Activated effector memory CD4-positive, alpha-beta T cell treated with Interleukin-2 at 50 U/mL for 16 hours (primary cell): ENCODE measurements around the gene SESTD1.

Experiments
- DNase-seq: peaks from one replicate; pipeline ENCODE4 v3.0.0-alpha.2; 2020

SESTD1 gene

GRCh38 chr2:179179719-179180118 lies 84.9 kb downstream of the SESTD1 start:
- no peak for DNase-seq

- DNase-seq, result no peak
Observed at GRCh38 chr2:179177694-179178093, 86.9 kb downstream of the SESTD1 start.

GRCh38 chr2:179174240-179174639 lies 90.4 kb downstream of the SESTD1 start:
- no peak for DNase-seq

- no peak for DNase-seq
Observed at GRCh38 chr2:179172894-179173293, 91.7 kb downstream of the SESTD1 start.

GRCh38 chr2:179171371-179171770 lies 93.3 kb downstream of the SESTD1 start:
- no peak for DNase-seq

- DNase-seq, result no peak
Observed at GRCh38 chr2:179170901-179171300, 93.7 kb downstream of the SESTD1 start.

GRCh38 chr2:179165356-179166000 lies 99.2 kb downstream of the SESTD1 start:
- DNase-seq, result no peak

- no peak for DNase-seq
Observed at GRCh38 chr2:179141206-179141605, 123.4 kb downstream of the SESTD1 start.

- no peak for DNase-seq
Observed at GRCh38 chr2:179140571-179140970, 124.1 kb downstream of the SESTD1 start.

- no peak for DNase-seq
Observed at GRCh38 chr2:179139506-179139905, 125.1 kb downstream of the SESTD1 start.

- no peak for DNase-seq
Observed at GRCh38 chr2:179137200-179137759, 127.4 kb downstream of the SESTD1 start.

- DNase-seq, result no peak
Observed at GRCh38 chr2:179133016-179133415, 131.6 kb downstream of the SESTD1 start.

- no peak for DNase-seq
Observed at GRCh38 chr2:179132076-179132475, 132.6 kb downstream of the SESTD1 start.

- no peak for DNase-seq
Observed at GRCh38 chr2:179130560-179130959, 134.1 kb downstream of the SESTD1 start.

- DNase-seq, result no peak
Observed at GRCh38 chr2:179129574-179130238, 134.9 kb downstream of the SESTD1 start.

GRCh38 chr2:179125404-179125803 lies 139.2 kb downstream of the SESTD1 start:
- DNase-seq, result no peak

GRCh38 chr2:179124282-179124681 lies 140.3 kb downstream of the SESTD1 start:
- DNase-seq, result no peak

- DNase-seq, result no peak
Observed at GRCh38 chr2:179123272-179123662, 141.4 kb downstream of the SESTD1 start.

- no peak for DNase-seq
Observed at GRCh38 chr2:179107737-179108136, 156.9 kb downstream of the SESTD1 start.

- DNase-seq, result no peak
Observed at GRCh38 chr2:179106676-179107428, 157.8 kb downstream of the SESTD1 start.

- DNase-seq, result no peak
Observed at GRCh38 chr2:179106342-179106675, 158.3 kb downstream of the SESTD1 start.

- DNase-seq, result no peak
Observed at GRCh38 chr2:179104736-179105135, 159.9 kb downstream of the SESTD1 start.

- DNase-seq, result no peak
Observed at GRCh38 chr2:179098080-179098689, 166.4 kb downstream of the SESTD1 start.
